ENCODE results near the gene CPSF3.
"Not testable (repeated sequence)": the region's sequence is repeated elsewhere in the genome, so short reads cannot be mapped to it uniquely, and the experiment has no call there.

GRCh38 chr2:9398251-9398650 lies 25.2 kb upstream of the CPSF3 start:
- TF ChIP-seq CTCF, POLR2A (IDR thresholded peaks at IDR 0.05): not testable (repeated sequence)
